Suprapubic skin (tissue), 4 donors: ENCODE measurements around the gene WDFY1.

Source experiments
- CTCF ChIP-seq, 2 donors: fragments of 200-600 bp in 1 of 2; fragments of 450-650 bp in 1 of 2; sonication (generic) in 1 of 2; IDR thresholded peaks; one replicate each; pipeline ENCODE4 v1.5.1; 2016 to 2019; ENCODE audit warnings: antibody characterized with exemption in 2 of 2, mild to moderate bottlenecking in 1 of 2, moderate library complexity in 1 of 2
- EP300 ChIP-seq: sonication (generic); formaldehyde crosslinking; IDR thresholded peaks from one replicate; pipeline ENCODE4 v1.6.1; 2017; ENCODE audit warnings: antibody characterized with exemption
- POLR2A ChIP-seq, 2 donors: fragments of 450-650 bp; IDR thresholded peaks; one replicate each; pipeline ENCODE4 v1.6.1; 2017; ENCODE audit warnings: antibody characterized with exemption in 2 of 2, mild to moderate bottlenecking in 2 of 2, moderate library complexity in 2 of 2
- POLR2AphosphoS5 ChIP-seq, 3 donors: sonication (generic); formaldehyde crosslinking; IDR thresholded peaks; one replicate each; pipeline ENCODE4 v1.6.1; 2017; ENCODE audit warnings: antibody characterized with exemption in 3 of 3

- TF ChIP-seq CTCF (IDR thresholded peaks at IDR 0.05) (no peak), POLR2A (IDR thresholded peaks at IDR 0.05) (no peak), EP300 (no peak), POLR2AphosphoS5 (IDR thresholded peaks at IDR 0.05) (no peak)
Observed at GRCh38 chr2:223994562-223995162, 49.5 kb upstream of the WDFY1 start.
